HG02973 (cell line): Measurements from ENCODE around the gene PIP5K1C.
"Not testable (repeated sequence)": the region's sequence is repeated elsewhere in the genome, so short reads cannot be mapped to it uniquely, and the experiment has no call there.

Experiments
- ATAC-seq: cut with Tn5 transposase; IDR thresholded peaks from one replicate; pipeline ENCODE4 v1.9.1; 2021; ENCODE audit warnings: moderate library complexity; ENCODE audit not compliant: unreplicated experiment

The PIP5K1C gene

GRCh38 chr19:3679581-3679980, 20.7 kb downstream of the PIP5K1C start:
- no peak for ATAC-seq

GRCh38 chr19:3679138-3679537, 21.1 kb downstream of the PIP5K1C start:
- ATAC-seq, result no peak

- ATAC-seq, result no peak
Measured at GRCh38 chr19:3678188-3678587, 22.1 kb downstream of the PIP5K1C start.

GRCh38 chr19:3674784-3675543, 25.3 kb downstream of the PIP5K1C start:
- no peak for ATAC-seq

- no peak for ATAC-seq
Measured at GRCh38 chr19:3673506-3674439, 26.5 kb downstream of the PIP5K1C start.

- ATAC-seq, result no peak
Measured at GRCh38 chr19:3672993-3673392, 27.3 kb downstream of the PIP5K1C start.

GRCh38 chr19:3672575-3672948, 27.7 kb downstream of the PIP5K1C start:
- no peak for ATAC-seq

GRCh38 chr19:3671680-3672574, 28.3 kb downstream of the PIP5K1C start:
- ATAC-seq, result no peak

- ATAC-seq, result no peak
Measured at GRCh38 chr19:3670796-3671679, 29.2 kb downstream of the PIP5K1C start.

- no peak for ATAC-seq
Measured at GRCh38 chr19:3669947-3670795, 30.1 kb downstream of the PIP5K1C start.

- no peak for ATAC-seq
Measured at GRCh38 chr19:3669082-3669946, 31.0 kb downstream of the PIP5K1C start.

GRCh38 chr19:3668331-3669081, 31.8 kb downstream of the PIP5K1C start:
- no peak for ATAC-seq

GRCh38 chr19:3667766-3668165, 32.5 kb downstream of the PIP5K1C start:
- no peak for ATAC-seq

- no peak for ATAC-seq
Measured at GRCh38 chr19:3667037-3667638, 33.1 kb downstream of the PIP5K1C start.

- not testable (repeated sequence) for ATAC-seq
Measured at GRCh38 chr19:3666545-3666856, 33.8 kb downstream of the PIP5K1C start.

- no peak for ATAC-seq
Measured at GRCh38 chr19:3665681-3666544, 34.4 kb downstream of the PIP5K1C start.
